ENCODE data around the gene SMNDC1.

GRCh38 chr10:110321869-110322620 is 17.3 kb upstream of the SMNDC1 start:
- TF ChIP-seq CTCF (IDR thresholded peaks at IDR 0.05), result no peak
- TF ChIP-seq POLR2A (IDR thresholded peaks at IDR 0.05), result no peak

Measured in suprapubic skin (tissue), 3 donors.